MM.1S (cell line): Measurements from ENCODE around the gene FOXJ3.

Experiments used
- DNase-seq: peaks from one replicate; pipeline ENCODE4 v3.0.0-alpha.2; 2015
- H2AFZ ChIP-seq: fragments of 300-600 bp; sonication (generic); 2 replicates; pipeline ENCODE4 v1.6.0; 2016; ENCODE audit warnings: antibody characterized with exemption, low read length
- H3F3A ChIP-seq: fragments of 300-600 bp; sonication (generic); 2 replicates; pipeline ENCODE4 v1.6.1; 2016; ENCODE audit warnings: mild to moderate bottlenecking, antibody characterized with exemption, low read length, moderate library complexity, mixed read lengths; ENCODE audit not compliant: insufficient read depth
- H3K27ac ChIP-seq: fragments of 300-600 bp; sonication (generic); 2 replicates; pipeline ENCODE4 v1.5.1; 2016; ENCODE audit warnings: mild to moderate bottlenecking, low read length
- H3K27me3 ChIP-seq: fragments of 300-600 bp; sonication (generic); replicated peaks from 2 replicates; pipeline ENCODE4 v1.6.0; 2016; ENCODE audit warnings: low read length; ENCODE audit not compliant: insufficient read depth
- H3K36me3 ChIP-seq: fragments of 300-600 bp; sonication (generic); replicated peaks from 2 replicates; pipeline ENCODE4 v1.6.1; 2016; ENCODE audit warnings: mild to moderate bottlenecking, low read length, mixed read lengths; ENCODE audit not compliant: insufficient read depth
- H3K4me1 ChIP-seq: fragments of 300-600 bp; sonication (generic); 2 replicates; pipeline ENCODE4 v1.6.1; 2016; ENCODE audit warnings: low read length, mixed read lengths
- H3K4me2 ChIP-seq: fragments of 300-600 bp; sonication (generic); 2 replicates; pipeline ENCODE4 v1.6.0; 2016; ENCODE audit warnings: low read depth, low read length
- H3K4me3 ChIP-seq: fragments of 300-600 bp; sonication (generic); 2 replicates; pipeline ENCODE4 v1.5.1; 2016; ENCODE audit warnings: low read length, mixed read lengths
- H3K79me2 ChIP-seq: fragments of 300-600 bp; sonication (generic); 2 replicates; pipeline ENCODE4 v1.6.1; 2016; ENCODE audit warnings: mixed run types, low read length, mixed read lengths
- H3K9ac ChIP-seq: fragments of 300-600 bp; sonication (generic); 2 replicates; pipeline ENCODE4 v1.6.1; 2016; ENCODE audit warnings: low read length, mixed read lengths
- H3K9me2 ChIP-seq: fragments of 300-600 bp; sonication (generic); replicated peaks from 2 replicates; pipeline ENCODE4 v1.6.1; 2016; ENCODE audit warnings: mild to moderate bottlenecking, low read length, mixed read lengths; ENCODE audit not compliant: insufficient read depth
- H3K9me3 ChIP-seq: fragments of 300-600 bp; sonication (generic); replicated peaks from 2 replicates; pipeline ENCODE4 v1.6.1; 2016; ENCODE audit warnings: mild to moderate bottlenecking, low read length, mixed read lengths; ENCODE audit not compliant: insufficient read depth
- H4K20me1 ChIP-seq: fragments of 300-600 bp; sonication (generic); 2 replicates; pipeline ENCODE4 v1.6.1; 2016; ENCODE audit warnings: mild to moderate bottlenecking, low read length, moderate library complexity, mixed read lengths; ENCODE audit not compliant: insufficient read depth
- EZH2 ChIP-seq: fragments of 300-600 bp; sonication (generic); optimal IDR thresholded peaks from 2 replicates; pipeline ENCODE3; 2017; ENCODE audit warnings: low read depth, mild to moderate bottlenecking, antibody characterized with exemption, low read length, mixed read lengths
- EZH2phosphoT487 ChIP-seq: fragments of 300-600 bp; sonication (generic); IDR thresholded peaks from 2 replicates; pipeline ENCODE4 v1.6.1; 2018; ENCODE audit warnings: antibody characterized with exemption, low read length
- TF ChIP-seq, protein P1 (sequence below): fragments of 300-600 bp; sonication (generic); IDR thresholded peaks from 2 replicates; pipeline ENCODE4 v1.5.1; 2016; ENCODE audit warnings: antibody characterized with exemption, low read length, mixed read lengths

The FOXJ3 gene

GRCh38 chr1:42141978-42142377 is 193.1 kb downstream of the FOXJ3 start:
- H3K36me3 ChIP-seq = no peaks in the 10 kb centered on the region
- no peaks in the 10 kb centered on the region for H3F3A ChIP-seq
- no peak overlapping the region for H3K4me2 ChIP-seq
- H3K27ac ChIP-seq = no peak overlapping the region
- no peaks in the 10 kb centered on the region for H3K9me3 ChIP-seq
- DNase-seq = no peak
- peaks cover 8% of the 10 kb centered on the region; the same call in 1 of the 2 replicates for H3K4me1 ChIP-seq
- no peak for TF ChIP-seq EZH2
- TF ChIP-seq, protein P1, sequence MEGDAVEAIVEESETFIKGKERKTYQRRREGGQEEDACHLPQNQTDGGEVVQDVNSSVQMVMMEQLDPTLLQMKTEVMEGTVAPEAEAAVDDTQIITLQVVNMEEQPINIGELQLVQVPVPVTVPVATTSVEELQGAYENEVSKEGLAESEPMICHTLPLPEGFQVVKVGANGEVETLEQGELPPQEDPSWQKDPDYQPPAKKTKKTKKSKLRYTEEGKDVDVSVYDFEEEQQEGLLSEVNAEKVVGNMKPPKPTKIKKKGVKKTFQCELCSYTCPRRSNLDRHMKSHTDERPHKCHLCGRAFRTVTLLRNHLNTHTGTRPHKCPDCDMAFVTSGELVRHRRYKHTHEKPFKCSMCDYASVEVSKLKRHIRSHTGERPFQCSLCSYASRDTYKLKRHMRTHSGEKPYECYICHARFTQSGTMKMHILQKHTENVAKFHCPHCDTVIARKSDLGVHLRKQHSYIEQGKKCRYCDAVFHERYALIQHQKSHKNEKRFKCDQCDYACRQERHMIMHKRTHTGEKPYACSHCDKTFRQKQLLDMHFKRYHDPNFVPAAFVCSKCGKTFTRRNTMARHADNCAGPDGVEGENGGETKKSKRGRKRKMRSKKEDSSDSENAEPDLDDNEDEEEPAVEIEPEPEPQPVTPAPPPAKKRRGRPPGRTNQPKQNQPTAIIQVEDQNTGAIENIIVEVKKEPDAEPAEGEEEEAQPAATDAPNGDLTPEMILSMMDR = no peak
- no peak for TF ChIP-seq EZH2phosphoT487
- H3K79me2 ChIP-seq = no peaks in the 10 kb centered on the region
- H3K4me3 ChIP-seq = no peak overlapping the region
- H2AFZ ChIP-seq = no peak overlapping the region
- H3K9ac ChIP-seq = no peak overlapping the region
- no peaks in the 10 kb centered on the region for H4K20me1 ChIP-seq
- H3K27me3 ChIP-seq = no peaks in the 10 kb centered on the region
- H3K9me2 ChIP-seq = no peaks in the 10 kb centered on the region

DNA sequence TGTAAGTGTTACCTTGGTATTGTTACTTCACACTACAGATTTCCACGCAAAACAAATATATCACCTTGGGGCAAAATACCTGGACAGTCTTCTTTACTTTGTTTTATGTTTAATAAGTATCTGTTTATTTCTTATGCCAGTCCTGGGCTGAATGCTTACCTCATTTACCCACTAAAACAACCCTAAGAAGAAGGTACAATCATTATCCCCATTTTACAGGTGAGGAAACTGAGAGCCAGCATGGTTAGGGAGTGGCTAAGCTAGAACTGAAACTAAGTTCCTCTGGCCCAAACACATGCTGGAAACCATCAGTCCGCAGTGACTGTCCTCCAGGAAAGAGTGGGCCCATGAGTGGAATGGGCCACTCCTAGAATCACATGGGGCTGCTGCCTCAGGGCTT is 194.8 kb downstream of the FOXJ3 start:
- TF ChIP-seq, protein P1 = no peak
- TF ChIP-seq EZH2phosphoT487 (no peak), EZH2 (no peak)
- Histone ChIP-seq H3K79me2 (no peaks in the 10 kb centered on the region), H3K27ac (no peak overlapping the region), H3K4me3 (no peak overlapping the region), H3K4me2 (no peak overlapping the region), H3K9me2 (no peaks in the 10 kb centered on the region), H3K4me1 (peaks cover 8% of the 10 kb centered on the region; the same call in 1 of the 2 replicates), H3K9me3 (no peaks in the 10 kb centered on the region), H3F3A (no peaks in the 10 kb centered on the region), H3K9ac (no peak overlapping the region), H3K36me3 (no peaks in the 10 kb centered on the region), H4K20me1 (no peaks in the 10 kb centered on the region), H2AFZ (no peak overlapping the region), H3K27me3 (no peaks in the 10 kb centered on the region)
- no peak for DNase-seq

DNA sequence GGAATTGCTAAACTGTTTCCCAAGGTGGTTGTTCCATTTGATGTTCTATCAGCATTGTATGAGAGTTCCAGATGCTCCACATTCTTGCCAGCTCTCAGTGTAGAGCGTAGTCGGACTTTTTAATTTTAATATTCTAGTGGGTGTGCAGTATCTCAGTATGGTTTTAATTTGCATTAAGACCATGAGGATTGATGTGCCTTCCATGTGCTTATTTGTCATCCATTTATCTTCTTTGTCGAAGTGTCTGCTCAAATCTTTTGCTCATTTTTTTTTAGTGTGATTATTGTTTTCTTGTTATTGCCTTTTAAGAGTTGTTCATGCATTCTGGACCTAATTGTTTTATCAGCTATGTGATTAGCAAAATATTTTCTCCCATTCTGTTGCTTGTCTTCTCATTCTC is 195.6 kb downstream of the FOXJ3 start:
- no peak overlapping the region for H3K9ac ChIP-seq
- no peaks in the 10 kb centered on the region for H3K27me3 ChIP-seq
- no peak overlapping the region for H3K27ac ChIP-seq
- H3F3A ChIP-seq = no peaks in the 10 kb centered on the region
- H3K4me2 ChIP-seq = no peak overlapping the region
- no peaks in the 10 kb centered on the region for H4K20me1 ChIP-seq
- no peak overlapping the region for H3K4me3 ChIP-seq
- TF ChIP-seq, protein P1 = no peak
- TF ChIP-seq EZH2phosphoT487 = no peak
- no peak for TF ChIP-seq EZH2
- H3K36me3 ChIP-seq = no peaks in the 10 kb centered on the region
- no peaks in the 10 kb centered on the region for H3K79me2 ChIP-seq
- H2AFZ ChIP-seq = no peak overlapping the region
- H3K9me2 ChIP-seq = no peaks in the 10 kb centered on the region
- H3K9me3 ChIP-seq = no peaks in the 10 kb centered on the region
- peaks cover 8% of the 10 kb centered on the region; the same call in 1 of the 2 replicates for H3K4me1 ChIP-seq
- DNase-seq = no peak
